ENCODE measurements around the gene TMEM175. TPM values are rescaled to one million over a fixed set of nuclear protein-coding genes. Genes with fewer than 3 reads are reported as not detected.

The TMEM175 gene
- total RNA-seq, 1 donor from 2014 or later: 28.0 TPM

GRCh38 chr4:890036-890695 is 42.1 kb upstream of the TMEM175 start:
- no peak overlapping the region for H3K27ac Mint-ChIP-seq
- TF ChIP-seq CTCF (IDR thresholded peaks at IDR 0.05; ENCODE audit: unreplicated experiment): no peak
- no peaks in the 10 kb centered on the region for H3K9me3 Mint-ChIP-seq
- H3K4me3 Mint-ChIP-seq: no peak overlapping the region
- H3K27me3 Mint-ChIP-seq (ENCODE audit: low read depth): no peaks in the 10 kb centered on the region
- no peaks in the 10 kb centered on the region for H3K4me1 Mint-ChIP-seq
- peaks cover 18% of the 10 kb centered on the region for H3K36me3 Mint-ChIP-seq
- DNase-seq (ENCODE audit: low spot score in 2 of 2, unreplicated experiment in 2 of 2): no peak

DNA sequence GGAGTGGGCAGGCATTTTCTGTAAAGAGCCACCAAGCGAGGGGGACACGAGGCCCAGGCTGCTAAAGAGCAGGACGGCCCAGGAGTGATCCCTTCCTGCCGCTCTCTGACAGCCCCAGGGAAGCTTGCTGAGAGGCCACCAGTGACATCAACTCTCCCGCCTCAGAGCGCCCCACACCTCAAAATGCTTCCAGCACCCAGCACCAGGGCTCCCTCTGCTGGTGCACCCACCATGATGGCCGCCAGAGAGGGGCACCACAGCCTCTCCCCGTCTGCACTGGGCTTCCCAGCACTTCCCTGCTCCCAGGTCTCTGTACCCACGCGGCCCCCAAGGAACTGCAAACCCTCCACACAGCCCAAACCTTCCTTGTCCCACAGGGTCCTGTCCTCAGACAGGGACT is 40.5 kb upstream of the TMEM175 start:
- Mint-ChIP-seq H3K4me3 (no peak overlapping the region), H3K9me3 (no peaks in the 10 kb centered on the region), H3K27ac (no peak overlapping the region), H3K4me1 (no peaks in the 10 kb centered on the region), H3K27me3 (ENCODE audit: low read depth) (no peaks in the 10 kb centered on the region), H3K36me3 (peaks cover 17% of the 10 kb centered on the region)
- no peak for TF ChIP-seq CTCF (IDR thresholded peaks at IDR 0.05; ENCODE audit: unreplicated experiment)
- DNase-seq (ENCODE audit: low spot score in 2 of 2, unreplicated experiment in 2 of 2): no peak

GRCh38 chr4:892780-893179 is 39.5 kb upstream of the TMEM175 start:
- H3K4me3 Mint-ChIP-seq: no peak overlapping the region
- DNase-seq (ENCODE audit: low spot score in 2 of 2, unreplicated experiment in 2 of 2): no peak
- H3K36me3 Mint-ChIP-seq: peaks cover 12% of the 10 kb centered on the region
- no peaks in the 10 kb centered on the region for H3K9me3 Mint-ChIP-seq
- no peaks in the 10 kb centered on the region for H3K4me1 Mint-ChIP-seq
- no peak for TF ChIP-seq CTCF (IDR thresholded peaks at IDR 0.05; ENCODE audit: unreplicated experiment)
- no peak overlapping the region for H3K27ac Mint-ChIP-seq
- no peaks in the 10 kb centered on the region for H3K27me3 Mint-ChIP-seq (ENCODE audit: low read depth)

DNA sequence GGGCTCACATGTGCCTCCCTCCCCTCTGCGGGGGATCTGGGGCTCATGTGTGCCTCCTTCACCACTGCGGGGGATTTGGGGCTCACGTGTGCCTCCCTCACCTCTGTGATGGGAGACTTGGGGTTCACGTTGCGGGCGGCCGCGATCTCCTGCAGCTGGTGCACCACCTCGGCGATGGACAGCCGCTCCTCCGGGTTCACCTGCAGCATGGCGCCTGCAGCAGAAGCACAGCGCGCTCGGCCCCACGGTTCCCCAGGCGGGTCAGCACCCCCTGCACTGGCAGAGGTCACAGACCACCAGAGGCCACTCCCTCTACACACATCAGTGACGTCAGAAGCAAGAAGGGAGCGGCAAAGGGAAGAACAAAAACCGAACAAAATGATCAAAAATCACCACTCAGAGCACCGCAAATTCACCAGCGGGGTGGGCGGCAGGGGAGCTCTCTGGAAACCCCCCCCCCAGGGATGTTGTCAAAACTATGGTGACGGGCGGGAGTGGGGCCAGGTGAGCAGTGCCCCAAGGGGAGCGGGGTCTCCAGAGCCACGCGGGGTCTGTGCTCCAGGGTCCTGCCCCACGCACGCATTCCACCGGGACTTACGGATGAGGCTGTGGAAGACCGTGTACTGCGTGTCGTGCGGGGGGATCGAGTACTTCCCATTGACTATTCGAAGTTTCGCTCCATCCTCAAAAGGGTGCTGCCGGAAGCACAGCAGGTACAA is 38.8 kb upstream of the TMEM175 start:
- H3K9me3 Mint-ChIP-seq: no peaks in the 10 kb centered on the region
- no peak overlapping the region for H3K4me3 Mint-ChIP-seq
- TF ChIP-seq CTCF (IDR thresholded peaks at IDR 0.05; ENCODE audit: unreplicated experiment): no peak

DNA sequence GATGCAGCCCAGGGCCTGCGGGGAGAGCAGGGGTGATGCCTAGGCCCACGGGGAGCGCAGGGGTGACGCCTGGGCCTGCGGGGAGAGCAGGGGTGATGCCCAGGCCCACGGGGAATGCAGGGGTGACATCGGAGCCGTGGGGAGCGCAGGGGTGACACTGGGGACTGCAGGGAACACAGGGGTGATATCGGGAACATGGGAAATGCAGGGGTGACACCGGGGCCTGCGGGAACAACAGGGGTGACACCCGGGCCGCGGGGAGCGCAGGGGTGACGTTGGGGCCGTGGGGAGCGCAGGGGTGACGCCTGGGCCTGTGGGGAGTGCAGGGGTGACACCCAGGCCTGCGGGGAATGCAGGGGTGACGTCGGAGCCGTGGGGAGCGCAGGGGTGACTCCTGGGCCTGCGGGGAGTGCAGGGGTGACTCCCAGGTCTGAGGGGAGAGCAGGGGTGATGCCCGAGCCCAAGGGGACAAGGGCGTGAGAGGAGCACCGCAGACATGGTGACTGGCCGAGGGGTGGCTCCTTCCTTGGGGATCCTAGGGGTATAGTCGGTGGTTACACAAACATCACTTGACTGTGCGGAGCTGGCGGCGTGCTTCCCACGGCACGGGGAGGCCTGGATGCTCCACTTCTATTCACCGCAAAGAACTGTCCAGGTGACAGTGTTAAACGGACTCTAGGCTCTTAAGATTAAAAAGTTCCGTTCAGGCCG is 38.1 kb upstream of the TMEM175 start:
- H3K9me3 Mint-ChIP-seq: no peaks in the 10 kb centered on the region
- TF ChIP-seq CTCF (IDR thresholded peaks at IDR 0.05; ENCODE audit: unreplicated experiment): no peak
- no peaks in the 10 kb centered on the region for H3K27me3 Mint-ChIP-seq (ENCODE audit: low read depth)
- peaks cover 9% of the 10 kb centered on the region for H3K36me3 Mint-ChIP-seq
- H3K4me1 Mint-ChIP-seq: no peaks in the 10 kb centered on the region
- no peak overlapping the region for H3K27ac Mint-ChIP-seq
- no peak overlapping the region for H3K4me3 Mint-ChIP-seq
- DNase-seq (ENCODE audit: low spot score in 2 of 2, unreplicated experiment in 2 of 2): no peak

More for the DNA sequence above, 38.8 kb upstream of the TMEM175 start:
- H3K27me3 Mint-ChIP-seq (ENCODE audit: low read depth): no peaks in the 10 kb centered on the region
- no peak overlapping the region for H3K27ac Mint-ChIP-seq
- no peaks in the 10 kb centered on the region for H3K4me1 Mint-ChIP-seq
- DNase-seq (ENCODE audit: low spot score in 2 of 2, unreplicated experiment in 2 of 2): no peak
- peaks cover 9% of the 10 kb centered on the region for H3K36me3 Mint-ChIP-seq

All from mesothelial cell of epicardium (in vitro differentiated cells).